ENCODE results near the gene GREB1. TPM values are rescaled to one million over a fixed set of nuclear protein-coding genes. Genes with fewer than 3 reads are reported as not detected.

The GREB1 gene
- total and polyA plus RNA-seq, 2 of the 13 experiments (the other 11 are each of a cell fraction or from before 2014, with no cell fraction given) = 31.3 to 61.2 TPM

DNA sequence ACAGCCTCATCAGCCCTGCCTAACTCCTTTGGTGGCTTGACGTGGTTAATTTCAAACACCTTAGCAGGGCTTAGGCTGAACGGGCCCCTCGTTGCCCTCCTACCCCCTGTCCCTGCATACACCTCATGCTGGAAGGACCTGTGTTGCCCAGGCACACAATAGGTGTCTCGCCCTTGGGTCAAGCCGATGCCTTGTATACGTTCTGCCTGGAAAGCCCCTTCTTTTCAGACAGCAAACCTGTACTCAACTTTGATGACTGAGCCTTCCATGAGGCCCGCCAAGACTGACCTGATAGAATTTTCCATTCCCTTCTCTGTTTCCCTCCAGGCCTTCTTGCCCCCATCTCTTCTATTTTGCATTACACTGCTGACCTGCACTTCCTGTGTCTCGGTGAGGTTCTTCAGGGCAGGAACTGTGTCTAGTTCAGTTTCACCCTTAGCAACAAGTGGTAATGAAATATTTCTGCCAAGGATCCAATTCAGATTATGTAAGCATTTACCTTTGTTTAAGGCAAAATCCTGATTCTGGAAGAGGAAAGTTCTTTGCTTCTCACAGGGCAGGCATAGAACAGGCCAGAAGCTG is 7.9 kb downstream of the GREB1 start:
- WGBS (ENCODE audit: low lambda C conversion rate) = 41% methylated on average over 8 of the region's 8 CpGs
- Histone ChIP-seq H3K4me2 (ENCODE audit: low read depth, low read length) (peak overlapping the region; percentile 89), H3K79me2 (ENCODE audit: insufficient read depth, low read length) (peaks cover 86% of the 10 kb centered on the region), H3K4me3 (replicated peaks in 1 of 3; ENCODE audit: insufficient read depth in 1 of 3, low read depth in 2 of 3, low read length in 3 of 3) (peak overlapping the region; percentile 54 to 72 (median 72)), H3K9ac (ENCODE audit: insufficient read depth, low read depth, low read length) (peak overlapping the region; percentile 73), H3K4me1 (ENCODE audit: insufficient read depth, low read length) (peaks cover 96% of the 10 kb centered on the region), H4K20me1 (ENCODE audit: insufficient read depth, low read length) (peaks cover 10% of the 10 kb centered on the region), H3K9me3 (ENCODE audit: low read length) (no peaks in the 10 kb centered on the region), H3K27ac (ENCODE audit: extremely low read length, insufficient read depth, low read length) (peak overlapping the region; percentile 88), H3K36me3 (replicated peaks in 1 of 2; ENCODE audit: control insufficient read depth in 1 of 2, insufficient read depth in 2 of 2, low read length in 2 of 2) (peaks cover 2 to 5% of the 10 kb centered on the region in 2 experiments; a peak in 2 of 5 replicates), H2AFZ (ENCODE audit: low read length) (no peak overlapping the region), H3K27me3 (ENCODE audit: control insufficient read depth in 1 of 2, insufficient read depth in 2 of 2, low read length in 2 of 2) (no peaks in the 10 kb centered on the region)
- FAIRE-seq (no peak), ATAC-seq (0 out of 3 replicates have a peak, but pooled peaks have one; percentile 2), DNase-seq (ENCODE audit: low spot score) (no peak)
- BruUV-seq (replicated peaks) = TSS peak; percentile 86
- intact Hi-C loops (cut with micrococcal nuclease; ENCODE audit: unreplicated experiment) = loop anchor here (2.0 kb wide), 1 partner anchor 41 kb away; no protein-coding TSS in a partner anchor
- ChIA-PET POLR2A (interaction anchor here (0.6 to 7.4 kb wide), 6 partner anchors 8 to 58 kb away, joined by 3 to 102 read pairs (median 8); partner anchors contain the start of gene GREB1), CTCF (ENCODE audit: low intra/inter-chr PET ratio, low total read pairs) (no interaction called here)
- in situ Hi-C loops (cut with HindIII; ENCODE audit: extremely low pct_ligation_motif_present, low pct_unique_long_range_greater_than_20kb) = no loop called here
- TF ChIP-seq RFX5 (IDR thresholded peaks at IDR 0.05; ENCODE audit: low read depth, low read length) (no peak), ZNF292 (CRISPR knock-in tag; IDR thresholded peaks at IDR 0.05; ENCODE audit: borderline replicate concordance, low read depth) (no peak), ZNF501 (CRISPR knock-in tag; IDR thresholded peaks at IDR 0.05) (peak; percentile 57), ZNF83 (CRISPR knock-in tag; IDR thresholded peaks at IDR 0.05; ENCODE audit: borderline replicate concordance) (no peak), THRA (CRISPR knock-in tag; IDR thresholded peaks at IDR 0.05; ENCODE audit: borderline replicate concordance) (no peak), ZNF652 (CRISPR knock-in tag; IDR thresholded peaks at IDR 0.05; ENCODE audit: borderline replicate concordance, low read depth) (no peak), PHF21A (CRISPR knock-in tag; IDR thresholded peaks at IDR 0.05) (no peak), SNAI1 (CRISPR knock-in tag; IDR thresholded peaks at IDR 0.05; ENCODE audit: borderline replicate concordance) (no peak), SRSF9 (IDR thresholded peaks at IDR 0.05; ENCODE audit: borderline replicate concordance, insufficient read depth, low read depth, low read length, poor library complexity, severe bottlenecking) (no peak), TGIF2 (CRISPR knock-in tag; IDR thresholded peaks at IDR 0.05) (0 out of 2 replicates have a peak, but pooled peaks have one; percentile 7), HNRNPH1 (optimal IDR thresholded peaks at IDR 0.05; ENCODE audit: low read depth, low read length) (no peak), TFDP2 (CRISPR knock-in tag; IDR thresholded peaks at IDR 0.05) (no peak), HOXA9 (CRISPR knock-in tag; IDR thresholded peaks at IDR 0.05; ENCODE audit: borderline replicate concordance) (no peak), ZNF672 (CRISPR knock-in tag; IDR thresholded peaks at IDR 0.05) (no peak), ZBTB21 (CRISPR knock-in tag; IDR thresholded peaks at IDR 0.05) (no peak), ZNF563 (CRISPR knock-in tag; IDR thresholded peaks at IDR 0.05) (no peak), ZNF574 (CRISPR knock-in tag; IDR thresholded peaks at IDR 0.05) (no peak)
- TF ChIP-seq, protein P1, sequence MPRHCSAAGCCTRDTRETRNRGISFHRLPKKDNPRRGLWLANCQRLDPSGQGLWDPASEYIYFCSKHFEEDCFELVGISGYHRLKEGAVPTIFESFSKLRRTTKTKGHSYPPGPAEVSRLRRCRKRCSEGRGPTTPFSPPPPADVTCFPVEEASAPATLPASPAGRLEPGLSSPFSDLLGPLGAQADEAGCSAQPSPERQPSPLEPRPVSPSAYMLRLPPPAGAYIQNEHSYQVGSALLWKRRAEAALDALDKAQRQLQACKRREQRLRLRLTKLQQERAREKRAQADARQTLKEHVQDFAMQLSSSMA (CRISPR knock-in tag; IDR thresholded peaks at IDR 0.05) = 0 out of 2 replicates have a peak, but pooled peaks have one; percentile 29

Data from HepG2 (cell line).